HG03159 (cell line): ENCODE data around the gene HSF4.

Experiments used
- ATAC-seq: cut with Tn5 transposase; IDR thresholded peaks from one replicate; pipeline ENCODE4 v1.9.1; 2021; ENCODE audit warnings: mild to moderate bottlenecking, moderate library complexity; ENCODE audit not compliant: unreplicated experiment

HSF4 gene

DNA sequence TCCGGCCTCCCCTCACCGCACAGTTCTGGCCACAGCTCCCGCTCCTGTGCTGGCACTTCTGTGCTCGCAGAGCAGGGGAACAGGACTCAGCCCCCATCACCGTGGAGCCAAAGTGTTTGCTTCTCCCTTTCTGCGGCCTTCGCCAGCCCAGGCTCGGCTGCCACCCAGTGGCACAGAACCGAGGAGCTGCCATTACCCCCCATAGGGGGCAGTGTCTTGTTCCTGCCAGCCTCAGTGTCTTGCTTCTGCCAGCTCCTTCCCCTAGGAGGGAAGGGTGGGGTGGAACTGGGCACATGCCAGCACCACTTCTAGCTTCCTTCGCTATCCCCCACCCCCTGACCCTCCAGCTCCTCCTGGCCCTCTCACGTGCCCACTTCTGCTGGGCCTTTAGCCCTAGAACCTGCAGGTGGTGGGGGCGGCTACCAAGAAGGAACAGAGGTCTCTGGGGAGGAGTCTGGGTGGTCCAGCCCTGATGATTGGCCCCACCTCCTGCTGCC lies 33.7 kb downstream of the HSF4 start:
- no peak for ATAC-seq

- no peak for ATAC-seq
Measured at GRCh38 chr16:67199011-67199807, 34.7 kb downstream of the HSF4 start, which contains the start of gene ELMO3. Gene ELMO3 (plus strand): TSS chr16:67199131. CDS start chr16:67199327, 196 bp downstream.

GRCh38 chr16:67199808-67200198 lies 35.3 kb downstream of the HSF4 start:
- ATAC-seq: no peak

GRCh38 chr16:67200491-67200890 lies 35.9 kb downstream of the HSF4 start:
- no peak for ATAC-seq

DNA sequence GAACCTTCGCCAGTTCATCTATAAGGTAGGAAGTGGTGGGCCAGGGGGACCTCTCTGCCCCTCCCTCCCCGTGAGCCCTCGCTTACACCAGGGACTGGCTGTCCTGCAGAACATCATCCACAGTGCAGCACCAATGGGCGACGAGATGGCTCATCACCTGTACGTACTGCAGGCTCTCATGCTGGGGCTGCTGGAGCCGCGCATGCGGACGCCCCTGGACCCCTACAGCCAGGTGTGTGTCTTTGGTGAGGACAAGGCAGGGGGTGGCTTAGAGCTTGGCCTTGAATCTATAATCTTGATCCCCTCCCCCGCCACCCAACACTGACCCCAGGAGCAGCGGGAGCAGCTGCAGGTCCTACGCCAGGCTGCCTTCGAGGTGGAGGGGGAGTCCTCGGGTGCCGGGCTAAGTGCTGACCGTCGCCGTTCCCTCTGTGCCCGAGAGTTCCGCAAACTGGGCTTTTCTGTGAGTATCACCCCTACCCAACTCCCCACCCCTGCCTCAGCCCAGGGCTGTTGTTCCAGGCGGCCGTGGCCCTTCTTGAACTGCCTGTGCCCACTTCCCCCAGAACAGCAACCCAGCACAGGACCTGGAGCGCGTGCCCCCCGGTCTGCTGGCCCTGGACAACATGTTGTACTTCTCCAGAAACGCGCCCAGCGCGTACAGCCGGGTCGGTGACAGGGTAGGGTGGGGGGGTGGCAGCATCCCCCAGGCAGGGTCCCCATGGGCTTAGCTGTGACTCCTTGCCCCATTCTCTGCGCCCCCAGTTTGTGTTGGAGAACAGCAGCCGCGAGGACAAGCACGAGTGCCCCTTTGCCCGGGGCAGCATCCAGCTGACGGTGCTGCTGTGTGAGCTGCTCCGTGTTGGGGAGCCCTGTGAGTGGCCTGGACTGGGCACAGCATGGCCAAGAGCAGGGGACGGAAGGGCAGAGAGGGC lies 37.1 kb downstream of the HSF4 start:
- no peak for ATAC-seq

GRCh38 chr16:67202426-67202825 lies 37.9 kb downstream of the HSF4 start:
- no peak for ATAC-seq

DNA sequence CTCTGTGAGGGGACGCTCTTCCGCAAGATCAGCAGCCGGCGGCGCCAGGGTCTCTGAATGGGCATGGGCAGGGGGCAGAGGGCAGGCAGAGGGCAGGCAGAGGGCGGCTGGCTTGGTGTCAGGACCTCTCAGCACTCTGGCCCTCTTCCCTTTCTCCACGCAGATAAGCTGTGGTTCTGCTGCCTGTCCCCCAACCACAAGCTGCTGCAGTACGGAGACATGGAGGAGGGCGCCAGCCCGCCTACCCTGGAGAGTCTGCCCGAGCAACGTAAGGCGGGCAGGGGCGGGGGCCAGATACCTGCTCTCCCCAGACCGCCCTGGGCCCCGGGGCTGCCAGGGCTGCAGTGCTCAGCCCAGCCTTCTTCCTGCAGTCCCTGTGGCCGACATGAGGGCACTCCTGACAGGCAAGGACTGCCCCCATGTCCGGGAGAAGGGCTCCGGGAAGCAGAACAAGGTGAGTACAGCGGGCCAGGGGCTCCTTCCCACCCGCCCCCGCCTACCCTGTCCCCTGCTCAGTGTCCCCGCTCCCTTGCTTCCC lies 38.5 kb downstream of the HSF4 start:
- ATAC-seq: no peak

GRCh38 chr16:67204076-67204475 lies 39.5 kb downstream of the HSF4 start:
- ATAC-seq: no peak

DNA sequence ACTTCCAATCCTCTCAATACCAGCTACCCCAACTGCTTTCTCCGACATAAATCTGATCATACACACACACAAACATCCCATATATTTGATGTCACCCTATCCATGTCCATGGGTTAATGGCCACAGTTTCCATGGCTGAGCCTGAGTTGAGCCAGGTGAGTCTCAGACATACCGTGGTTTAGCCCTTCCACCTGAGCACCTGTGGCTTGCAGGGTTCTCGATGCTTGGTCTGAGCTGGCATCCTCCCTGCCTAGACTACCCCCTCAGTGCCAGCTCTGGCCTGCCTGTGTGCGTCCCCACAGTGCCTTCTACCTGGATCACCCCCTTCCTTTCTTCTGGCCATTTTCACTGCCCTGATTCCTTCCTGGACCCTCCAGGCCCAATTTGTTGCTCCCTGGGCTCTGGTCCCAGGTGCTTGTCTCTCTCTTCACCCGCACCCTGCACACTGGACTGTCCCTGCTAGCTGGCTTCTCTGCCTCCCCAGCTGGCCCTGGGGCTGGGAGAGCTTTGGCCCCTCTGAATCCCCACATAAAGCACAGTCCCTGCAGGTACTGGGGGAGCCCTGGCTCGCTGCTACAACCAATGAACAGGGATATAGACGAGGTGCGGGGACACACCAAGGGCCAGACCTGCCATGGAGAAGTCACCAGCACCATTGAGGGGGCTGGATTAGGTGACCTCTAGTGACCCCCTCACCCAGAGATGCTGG lies 41.7 kb downstream of the HSF4 start:
- no peak for ATAC-seq

- ATAC-seq: no peak
Measured at GRCh38 chr16:67206838-67207248, 42.3 kb downstream of the HSF4 start.

- no peak for ATAC-seq
Measured at GRCh38 chr16:67207249-67208091, 42.9 kb downstream of the HSF4 start.

DNA sequence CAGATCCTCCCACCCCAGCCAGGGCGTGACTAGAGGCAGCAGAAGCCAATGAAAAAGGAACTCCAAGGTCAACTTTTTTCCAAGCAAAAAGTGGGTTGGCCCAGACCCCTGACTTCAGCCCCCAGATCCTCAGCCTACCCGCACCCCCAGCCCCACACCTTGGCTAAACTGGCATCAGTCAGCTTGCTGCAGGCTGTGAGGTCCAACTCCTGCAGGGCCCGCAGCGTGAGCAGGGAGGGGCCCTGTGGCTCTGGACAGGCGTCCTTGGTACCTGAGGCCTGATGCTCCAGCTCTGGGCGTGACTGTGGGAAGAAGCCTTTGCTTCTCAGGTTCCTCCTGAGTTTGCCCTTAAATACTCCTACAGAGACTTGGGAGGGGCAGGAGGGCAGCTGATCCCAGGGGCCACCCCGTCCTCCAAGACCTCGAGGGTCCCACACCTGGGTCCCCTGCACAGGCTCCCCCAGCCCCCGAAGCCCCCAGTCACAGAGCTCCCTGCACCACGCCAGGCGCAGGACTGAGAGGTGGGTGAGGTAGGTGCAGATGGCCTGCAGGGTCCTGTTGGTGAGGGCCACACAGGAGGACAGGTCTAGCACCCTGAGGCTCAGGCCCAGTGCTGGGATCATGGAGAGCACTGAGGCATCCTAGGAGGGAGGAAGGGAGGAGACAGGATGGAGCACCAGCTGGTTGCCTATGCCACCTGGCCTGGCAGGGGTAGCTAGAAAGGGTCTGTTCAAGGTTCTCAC lies 43.8 kb downstream of the HSF4 start:
- ATAC-seq: no peak

DNA sequence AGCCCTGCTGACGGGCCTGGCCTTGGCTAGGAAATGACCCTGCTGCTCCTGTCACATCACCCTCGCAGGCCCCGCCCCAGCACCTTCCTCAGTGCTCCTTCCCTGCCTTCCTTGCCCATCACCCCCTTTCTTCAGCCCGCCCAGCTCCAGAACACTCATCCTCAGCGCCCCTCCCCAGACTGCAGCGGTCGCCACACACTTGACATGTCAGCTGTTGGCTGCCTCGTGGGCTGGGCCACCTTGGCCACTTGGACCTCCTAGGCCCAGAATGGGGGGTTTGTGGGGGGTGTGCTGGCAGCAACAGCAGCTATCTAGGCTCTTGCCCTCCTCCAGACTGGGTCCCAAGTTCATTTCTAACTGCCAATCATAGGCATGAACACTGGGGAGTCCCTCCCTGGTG lies 45.0 kb downstream of the HSF4 start:
- ATAC-seq: no peak

GRCh38 chr16:67210069-67210937 lies 45.8 kb downstream of the HSF4 start:
- no peak for ATAC-seq

DNA sequence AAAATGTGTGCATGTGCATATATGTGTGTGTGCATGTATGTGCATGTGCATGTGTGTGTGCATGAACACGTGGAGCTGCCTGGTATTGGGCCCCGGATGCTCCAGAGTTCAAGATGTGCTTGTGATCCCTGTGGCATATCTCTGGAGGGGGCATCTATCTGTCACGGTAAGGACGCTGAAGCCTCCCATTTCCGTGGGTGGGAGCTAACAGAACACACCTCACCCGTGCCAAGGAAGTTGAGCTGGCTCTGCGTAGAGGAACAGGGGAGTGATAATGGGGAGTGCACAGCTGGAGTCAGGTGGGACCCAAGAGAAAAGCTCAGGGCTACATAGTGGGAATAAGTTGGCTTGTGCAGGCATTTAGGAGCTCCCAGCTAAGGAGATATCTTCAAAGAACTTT lies 47.1 kb downstream of the HSF4 start:
- no peak for ATAC-seq

GRCh38 chr16:67212766-67213165 lies 48.2 kb downstream of the HSF4 start:
- ATAC-seq: no peak

GRCh38 chr16:67213197-67214019 lies 48.9 kb downstream of the HSF4 start:
- ATAC-seq: no peak
